CD4-positive, alpha-beta T cell treated with Interleukin-17A for 4 hours (primary cell): ENCODE results near the gene SPN.
"Not testable (repeated sequence)": the region's sequence is repeated elsewhere in the genome, so short reads cannot be mapped to it uniquely, and the experiment has no call there.

Source experiments
- DNase-seq: peaks from one replicate; pipeline ENCODE4 v3.0.0-alpha.2; 2020; ENCODE audit warnings: mixed read lengths

The SPN gene

DNA sequence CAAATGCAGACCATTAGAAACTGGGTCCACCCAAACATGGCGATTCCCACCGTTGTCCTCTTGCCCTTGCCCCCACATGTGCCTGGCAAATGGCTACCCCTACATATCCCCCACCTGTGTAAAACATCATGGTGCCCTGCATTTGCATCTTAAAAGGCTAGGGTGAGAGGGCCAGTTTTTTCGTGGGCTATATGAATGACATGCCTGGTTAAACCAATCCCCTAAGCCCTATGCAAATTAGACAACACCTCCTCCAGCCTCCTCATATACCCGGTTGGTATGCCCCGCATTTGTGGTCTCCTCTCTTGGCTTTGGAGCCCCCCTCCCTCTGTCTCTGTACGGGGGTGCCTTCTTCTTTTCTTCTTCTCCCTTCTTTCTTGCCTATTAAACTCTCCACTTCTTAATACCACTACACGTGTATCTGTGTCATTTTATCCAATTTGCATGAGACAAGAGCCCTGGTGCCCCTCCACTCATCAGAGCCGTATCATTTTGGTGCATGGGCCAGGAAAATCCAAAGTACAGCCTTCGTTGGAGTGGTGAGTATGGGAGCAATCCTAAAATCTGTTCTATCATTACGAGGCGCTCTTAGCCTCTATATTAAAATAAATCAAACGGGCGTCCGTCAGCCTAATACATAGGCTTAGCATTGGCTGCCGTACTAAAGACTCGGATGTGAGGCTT, 46.0 kb downstream of the SPN start:
- no peak for DNase-seq

DNA sequence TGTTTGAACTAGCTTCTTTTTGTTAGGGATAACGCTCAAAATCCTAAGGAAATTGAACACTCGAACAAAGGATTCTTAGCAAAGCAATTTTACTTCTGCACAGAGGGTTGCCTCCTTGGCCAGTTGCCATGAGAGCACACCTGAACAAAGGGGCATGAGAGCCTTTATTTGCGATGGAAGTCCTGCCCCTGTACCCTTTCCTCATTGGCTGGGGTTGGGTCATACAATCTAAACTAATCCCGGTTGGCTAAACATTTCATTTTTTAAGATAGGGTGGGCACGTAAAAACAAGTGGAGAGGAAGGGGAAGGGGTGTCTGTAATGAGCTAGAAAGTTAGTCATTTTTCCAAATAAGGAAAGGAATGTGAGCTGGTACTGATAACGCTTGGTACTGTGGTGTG, 46.6 kb downstream of the SPN start:
- DNase-seq, result not testable (repeated sequence)

DNA sequence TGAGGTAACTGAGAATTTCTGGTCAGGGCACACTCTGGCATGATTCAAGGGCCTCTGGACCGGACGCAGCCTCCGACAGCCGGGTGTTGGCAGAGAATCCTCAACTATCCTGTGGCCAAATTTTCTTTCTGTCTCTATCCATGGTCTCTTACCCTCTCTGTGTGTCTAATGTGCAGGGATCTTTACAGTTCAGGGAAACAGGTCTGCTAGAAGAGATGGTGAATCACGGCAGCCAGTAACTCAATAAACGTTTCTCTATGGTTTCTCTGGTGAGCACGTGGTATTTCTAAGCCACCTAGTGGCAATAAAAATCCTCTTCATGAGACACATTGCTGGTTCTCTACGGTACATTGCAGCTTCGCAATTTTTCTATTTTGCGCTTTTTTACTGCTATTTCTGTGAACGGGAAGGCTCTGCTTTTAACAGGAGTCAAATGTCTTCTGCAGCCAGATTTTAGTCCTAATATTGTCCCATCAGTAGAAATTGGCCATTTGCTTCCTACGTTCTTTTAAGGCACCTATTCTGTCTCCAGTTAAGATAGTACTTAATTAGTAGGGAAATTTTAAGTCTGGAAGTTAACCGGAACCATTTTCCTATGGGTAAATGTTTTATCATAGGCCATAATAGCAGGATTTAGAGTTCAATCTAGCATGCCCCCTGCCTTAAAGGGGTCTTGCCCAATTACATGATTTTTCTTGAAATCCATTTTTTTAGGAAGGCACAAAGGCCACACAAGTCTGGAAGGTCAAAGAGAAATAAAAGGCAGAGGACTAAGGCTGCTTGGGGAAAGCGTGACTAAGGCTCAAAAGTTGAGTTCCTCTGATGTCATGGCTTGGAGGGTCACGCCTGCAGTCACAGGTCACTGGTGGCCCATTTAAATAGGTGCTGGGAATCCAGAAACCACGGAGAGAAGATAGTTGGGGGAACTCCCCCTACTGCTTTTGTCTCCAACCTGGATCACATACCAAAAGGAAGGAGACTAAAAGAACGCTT, 47.5 kb downstream of the SPN start:
- peak; percentile 61 for DNase-seq

DNA sequence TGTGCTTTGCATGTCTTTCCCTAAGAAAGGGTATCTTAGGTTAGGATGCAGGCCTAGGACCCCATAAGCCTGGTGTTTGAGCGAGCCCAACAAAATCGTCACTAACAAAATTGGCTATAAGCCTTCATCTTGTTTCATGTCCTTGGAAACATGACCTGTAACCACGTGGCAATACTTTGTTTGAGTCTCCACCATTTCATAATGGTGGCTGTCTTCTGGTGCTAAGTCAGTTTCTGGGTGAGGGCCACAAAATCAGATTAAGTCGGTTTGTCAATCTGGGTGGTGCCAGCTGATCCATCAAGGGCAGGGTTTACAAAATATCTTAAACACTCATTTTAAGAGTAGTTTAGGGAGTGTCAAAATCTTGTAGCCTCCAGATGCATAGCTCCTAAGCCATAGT, 49.8 kb downstream of the SPN start:
- DNase-seq, result no peak

DNA sequence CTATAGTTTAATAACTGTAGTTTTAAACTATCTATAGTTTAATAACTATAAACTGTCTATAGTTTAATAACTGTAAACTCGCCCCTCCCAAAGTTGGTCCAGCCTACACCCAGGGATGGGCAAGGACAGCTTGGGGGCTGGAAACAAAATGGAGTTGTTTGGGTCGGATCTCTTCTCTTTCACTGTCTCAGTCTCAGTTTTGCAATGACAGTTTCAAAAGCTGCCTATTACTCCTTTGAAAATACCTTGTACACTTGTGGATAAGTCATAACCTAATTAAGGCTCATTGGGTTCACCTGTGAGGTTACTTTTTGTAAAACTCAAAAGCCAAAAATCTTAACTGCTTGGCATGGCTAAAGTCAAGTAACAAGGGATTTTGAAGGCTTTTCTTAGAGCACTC, 51.3 kb downstream of the SPN start:
- DNase-seq, result no peak

DNA sequence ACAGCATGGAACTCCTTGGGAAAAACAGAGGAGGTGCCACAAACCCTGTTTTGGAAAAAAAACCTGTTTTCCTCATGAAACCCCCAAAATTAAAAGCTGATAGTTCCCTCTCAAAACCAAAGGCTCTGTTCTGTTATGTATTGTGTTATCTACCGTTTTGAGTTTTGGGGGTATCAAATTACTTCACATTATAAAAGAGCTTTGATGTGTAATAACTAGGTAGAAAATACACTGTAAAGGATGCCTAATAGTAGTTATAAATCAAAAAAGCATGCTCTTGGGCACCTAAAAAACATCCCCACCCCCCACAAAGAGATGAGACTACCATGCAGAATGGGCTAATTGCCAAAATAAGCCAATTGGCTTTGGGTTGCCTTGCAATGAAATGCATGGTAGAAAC, 51.9 kb downstream of the SPN start:
- DNase-seq, result no peak

DNA sequence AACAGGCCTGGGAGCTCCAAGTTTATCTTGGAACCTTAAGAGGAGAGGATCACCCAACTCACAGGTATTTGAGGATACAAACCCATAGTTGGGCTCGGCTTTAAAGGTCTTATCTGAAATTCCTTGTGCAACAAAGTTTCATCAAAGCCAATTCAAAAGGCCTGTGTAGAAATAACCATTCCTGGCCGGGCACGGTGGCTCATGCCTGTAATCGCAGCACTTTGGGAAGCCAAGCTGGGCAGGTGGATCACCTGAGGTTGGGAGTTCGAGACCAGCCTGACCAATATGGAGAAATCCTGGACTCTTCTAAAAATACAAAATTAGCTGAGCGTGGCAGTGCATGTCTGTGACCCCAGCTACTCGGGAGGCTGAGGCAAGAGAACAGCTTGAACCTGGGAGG, 54.1 kb downstream of the SPN start:
- DNase-seq, result no peak

DNA sequence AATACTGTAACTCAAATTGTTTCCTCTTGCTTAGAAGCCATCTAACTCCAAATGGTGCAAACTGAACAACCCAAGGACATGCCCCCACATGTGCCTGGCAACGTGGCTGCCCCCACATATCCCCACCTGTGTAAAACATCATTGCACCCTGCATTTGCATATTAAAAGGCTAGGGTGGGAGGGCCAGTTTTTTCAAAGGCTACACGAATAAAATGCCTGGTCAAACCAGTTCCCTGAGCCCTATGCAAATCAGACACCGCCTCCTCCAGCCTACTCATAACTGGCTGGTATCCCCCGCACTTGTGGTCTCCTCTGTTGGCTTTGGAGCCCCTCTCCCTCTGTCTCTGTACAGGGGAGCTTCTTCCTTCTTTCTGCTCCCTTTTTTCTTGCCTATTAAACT, 56.0 kb downstream of the SPN start:
- DNase-seq, result no peak
